COLO829 (cell line): ENCODE results near the gene ATP4A.

ENCODE experiments used
- DNase-seq: peaks from one replicate; pipeline ENCODE4 v3.0.0; 2012; ENCODE audit warnings: low spot score

The ATP4A gene

GRCh38 chr19:35565016-35565856, 1.8 kb upstream of the ATP4A start:
- no peak for DNase-seq

GRCh38 chr19:35562776-35563175, 682 bp downstream of the ATP4A start:
- DNase-seq = no peak

GRCh38 chr19:35562336-35562735, 1.1 kb downstream of the ATP4A start:
- no peak for DNase-seq

- no peak for DNase-seq
Measured at GRCh38 chr19:35561436-35561835, 2.0 kb downstream of the ATP4A start.

- DNase-seq = no peak
Measured at GRCh38 chr19:35560677-35561076, 2.8 kb downstream of the ATP4A start.

- DNase-seq = no peak
Measured at GRCh38 chr19:35560271-35560670, 3.2 kb downstream of the ATP4A start.

- no peak for DNase-seq
Measured at GRCh38 chr19:35559781-35560180, 3.7 kb downstream of the ATP4A start.

- DNase-seq = no peak
Measured at GRCh38 chr19:35559281-35559659, 4.2 kb downstream of the ATP4A start.

- no peak for DNase-seq
Measured at GRCh38 chr19:35558400-35559280, 4.8 kb downstream of the ATP4A start.

- DNase-seq = peak; percentile 68
Measured at GRCh38 chr19:35557539-35558399, 5.7 kb downstream of the ATP4A start.

GRCh38 chr19:35556846-35557538, 6.5 kb downstream of the ATP4A start:
- DNase-seq = no peak

- DNase-seq = no peak
Measured at GRCh38 chr19:35556025-35556590, 7.3 kb downstream of the ATP4A start.

GRCh38 chr19:35555301-35556005, 8.0 kb downstream of the ATP4A start:
- no peak for DNase-seq

GRCh38 chr19:35554076-35554475, 9.4 kb downstream of the ATP4A start:
- no peak for DNase-seq

- no peak for DNase-seq
Measured at GRCh38 chr19:35553385-35554000, 10.0 kb downstream of the ATP4A start.

GRCh38 chr19:35552534-35553384, 10.7 kb downstream of the ATP4A start:
- DNase-seq = no peak

- no peak for DNase-seq
Measured at GRCh38 chr19:35551091-35551810, 12.2 kb downstream of the ATP4A start.

GRCh38 chr19:35549879-35550523, 13.5 kb downstream of the ATP4A start:
- DNase-seq = no peak
